MCF 10A (cell line): ENCODE results near the gene MTMR3. TPM values are rescaled to one million over a fixed set of nuclear protein-coding genes. Genes with fewer than 3 reads are reported as not detected.

Experiments used
- BruUV-seq: library from RNA; stranded (reverse); fragments of 400-500 nt; replicated peaks from 2 replicates; lab custom pipeline; 2021; lab: Mats Ljungman, UMichigan
- CTCF ChIA-PET: fragments of 300-600 bp; sonication (Branson Sonifier 250); formaldehyde crosslinking; extraction: SDS; loops from one replicate; lab custom pipeline; 2021; ENCODE audit warnings: antibody characterized with exemption, inconsistent platforms; lab: Yijun Ruan, JAX
- POLR2A ChIA-PET: fragments of 300-600, 350-650 bp; sonication (Branson Sonifier 250); formaldehyde crosslinking; extraction: SDS; loops from one replicate; lab custom pipeline; 2020; ENCODE audit warnings: antibody characterized with exemption, inconsistent platforms; lab: Yijun Ruan, JAX
- DNase-seq: peaks from one replicate; pipeline ENCODE4 v3.0.0-alpha.2; 2018; ENCODE audit not compliant: unreplicated experiment
- H3K27ac Mint-ChIP-seq: one replicate; pipeline ENCODE4 v1.8.0; 2022; ENCODE audit warnings: mild to moderate bottlenecking, low read depth, mixed read lengths; ENCODE audit not compliant: unreplicated experiment
- H3K27me3 Mint-ChIP-seq: one replicate; pipeline ENCODE4 v1.8.0; 2022; ENCODE audit warnings: mixed read lengths; ENCODE audit not compliant: insufficient read depth, unreplicated experiment
- H3K36me3 Mint-ChIP-seq: one replicate; pipeline ENCODE4 v1.8.0; 2022; ENCODE audit warnings: mild to moderate bottlenecking, moderate library complexity, mixed read lengths; ENCODE audit not compliant: insufficient read depth, unreplicated experiment
- H3K4me1 Mint-ChIP-seq: one replicate; pipeline ENCODE4 v1.8.0; 2022; ENCODE audit warnings: mixed read lengths; ENCODE audit not compliant: insufficient read depth, unreplicated experiment
- H3K4me3 Mint-ChIP-seq: one replicate; pipeline ENCODE4 v1.8.0; 2022; ENCODE audit warnings: mild to moderate bottlenecking, moderate library complexity, mixed read lengths; ENCODE audit not compliant: unreplicated experiment
- H3K9me3 Mint-ChIP-seq: one replicate; pipeline ENCODE4 v1.8.0; 2022; ENCODE audit warnings: mixed read lengths; ENCODE audit not compliant: unreplicated experiment
- intact Hi-C: fragments of 100-400 bp; cut with micrococcal nuclease; formaldehyde crosslinking; loops from 2 replicates; pipeline ENCODE4 v1.14.1; 2022
- total RNA-seq: library from RNA; stranded (reverse); gene quantifications from 2 replicates; pipeline ENCODE4 v1.2.3, GENCODE V29; 2022
- TF ChIP-seq, protein P1 (sequence below): fragments of 200-600 bp; IDR thresholded peaks from one replicate; pipeline ENCODE4 v1.8.0; 2022; ENCODE audit warnings: antibody characterized with exemption, mild to moderate bottlenecking; ENCODE audit not compliant: unreplicated experiment

Gene MTMR3
- total RNA-seq, 1 experiment from 2014 or later, result 34.4 TPM

- H3K27ac Mint-ChIP-seq, result no peak overlapping the region
- TF ChIP-seq, protein P1, sequence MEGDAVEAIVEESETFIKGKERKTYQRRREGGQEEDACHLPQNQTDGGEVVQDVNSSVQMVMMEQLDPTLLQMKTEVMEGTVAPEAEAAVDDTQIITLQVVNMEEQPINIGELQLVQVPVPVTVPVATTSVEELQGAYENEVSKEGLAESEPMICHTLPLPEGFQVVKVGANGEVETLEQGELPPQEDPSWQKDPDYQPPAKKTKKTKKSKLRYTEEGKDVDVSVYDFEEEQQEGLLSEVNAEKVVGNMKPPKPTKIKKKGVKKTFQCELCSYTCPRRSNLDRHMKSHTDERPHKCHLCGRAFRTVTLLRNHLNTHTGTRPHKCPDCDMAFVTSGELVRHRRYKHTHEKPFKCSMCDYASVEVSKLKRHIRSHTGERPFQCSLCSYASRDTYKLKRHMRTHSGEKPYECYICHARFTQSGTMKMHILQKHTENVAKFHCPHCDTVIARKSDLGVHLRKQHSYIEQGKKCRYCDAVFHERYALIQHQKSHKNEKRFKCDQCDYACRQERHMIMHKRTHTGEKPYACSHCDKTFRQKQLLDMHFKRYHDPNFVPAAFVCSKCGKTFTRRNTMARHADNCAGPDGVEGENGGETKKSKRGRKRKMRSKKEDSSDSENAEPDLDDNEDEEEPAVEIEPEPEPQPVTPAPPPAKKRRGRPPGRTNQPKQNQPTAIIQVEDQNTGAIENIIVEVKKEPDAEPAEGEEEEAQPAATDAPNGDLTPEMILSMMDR, result no peak
- POLR2A ChIA-PET, result interaction anchor here (0.6 to 1.2 kb wide), 2 partner anchors 9 to 193 kb away, joined by 3 read pairs; no protein-coding TSS in a partner anchor
- intact Hi-C loops, result no loop called here
- no peaks in the 10 kb centered on the region for H3K36me3 Mint-ChIP-seq
- H3K4me1 Mint-ChIP-seq, result peaks cover 19% of the 10 kb centered on the region
- DNase-seq, result no peak
- no TSS peak for BruUV-seq
- no peaks in the 10 kb centered on the region for H3K27me3 Mint-ChIP-seq
- CTCF ChIA-PET, result no interaction called here
- H3K4me3 Mint-ChIP-seq, result no peak overlapping the region
- no peaks in the 10 kb centered on the region for H3K9me3 Mint-ChIP-seq
Measured at GRCh38 chr22:30046716-30047363, 163.9 kb downstream of the MTMR3 start.

DNA sequence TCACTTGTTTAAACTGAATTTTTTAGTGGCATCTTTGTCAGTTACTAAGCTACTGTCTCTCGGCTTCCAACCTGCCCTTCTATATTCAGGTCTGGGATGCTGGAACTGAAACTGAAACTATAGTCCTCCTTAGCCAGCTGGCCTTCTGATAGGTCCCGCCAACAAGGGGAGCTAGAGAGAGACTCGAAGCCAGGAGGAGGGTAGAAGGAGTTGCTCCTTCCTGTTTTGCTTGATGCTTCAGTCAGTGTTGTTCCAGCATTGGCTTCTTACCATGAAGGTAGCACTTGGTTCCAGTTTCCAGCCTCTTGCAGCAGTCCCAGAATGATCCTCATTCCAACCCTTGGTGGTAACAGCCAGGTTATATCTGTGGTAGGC is 164.4 kb downstream of the MTMR3 start:
- Mint-ChIP-seq H3K9me3 (no peaks in the 10 kb centered on the region), H3K4me3 (no peak overlapping the region), H3K36me3 (no peaks in the 10 kb centered on the region), H3K27ac (no peak overlapping the region), H3K27me3 (no peaks in the 10 kb centered on the region), H3K4me1 (peaks cover 19% of the 10 kb centered on the region)
- BruUV-seq, result no TSS peak
- CTCF ChIA-PET, result interaction anchor here (1.1 kb wide), 1 partner anchor 42 kb away, joined by 4 read pairs; no protein-coding TSS in a partner anchor
- TF ChIP-seq, protein P1, result no peak
- intact Hi-C loops, result no loop called here
- POLR2A ChIA-PET, result interaction anchor here (1.2 kb wide), 1 partner anchor 9 kb away, joined by 3 read pairs; no protein-coding TSS in a partner anchor
- DNase-seq, result no peak

GRCh38 chr22:30048681-30049080 is 165.7 kb downstream of the MTMR3 start:
- BruUV-seq, result no TSS peak
- Mint-ChIP-seq H3K27ac (no peak overlapping the region), H3K36me3 (no peaks in the 10 kb centered on the region), H3K9me3 (no peaks in the 10 kb centered on the region), H3K4me1 (peaks cover 14% of the 10 kb centered on the region), H3K4me3 (no peak overlapping the region), H3K27me3 (no peaks in the 10 kb centered on the region)
- DNase-seq, result no peak
- intact Hi-C loops, result no loop called here
- CTCF ChIA-PET, result no interaction called here
- POLR2A ChIA-PET, result no interaction called here
- TF ChIP-seq, protein P1, result no peak

DNA sequence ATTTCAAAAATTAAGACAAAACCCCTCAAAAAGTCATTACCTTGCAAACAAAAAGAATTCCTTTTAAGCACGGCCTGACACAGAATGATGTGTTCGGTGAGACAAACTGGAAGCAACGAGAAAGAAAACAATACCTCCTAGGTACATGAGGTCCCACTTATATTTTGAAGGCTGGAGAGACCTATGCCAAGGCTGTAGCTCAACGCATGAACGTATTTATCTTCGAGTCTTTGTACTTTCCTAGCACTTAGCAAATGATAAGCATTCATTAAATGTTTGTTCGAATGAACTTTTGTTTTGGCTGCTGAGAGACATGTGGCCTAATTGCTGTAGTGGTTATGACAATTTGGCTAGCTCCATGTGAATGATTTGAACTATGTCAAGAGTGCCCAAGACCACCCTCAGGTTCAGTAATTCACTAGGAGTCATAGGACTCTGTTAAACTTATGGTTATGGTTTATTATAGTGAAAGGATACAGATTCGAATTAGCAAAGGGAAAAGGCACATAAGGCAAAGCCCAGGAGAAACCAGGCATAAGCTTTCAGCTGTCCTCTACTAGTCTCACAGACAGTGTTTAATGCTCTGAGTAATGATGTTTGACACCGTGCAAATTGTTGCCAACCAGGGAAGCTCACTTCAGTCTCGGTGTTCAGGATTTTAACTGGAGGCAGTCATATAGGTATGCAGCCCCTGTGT is 171.2 kb downstream of the MTMR3 start:
- CTCF ChIA-PET, result interaction anchor here (0.8 to 1.3 kb wide), 2 partner anchors 11 to 35 kb away, joined by 3 read pairs; no protein-coding TSS in a partner anchor
- intact Hi-C loops, result no loop called here
- TF ChIP-seq, protein P1, result no peak
- Mint-ChIP-seq H3K27ac (no peak overlapping the region), H3K9me3 (peaks cover 7% of the 10 kb centered on the region), H3K27me3 (no peaks in the 10 kb centered on the region), H3K4me1 (peaks cover 6% of the 10 kb centered on the region), H3K4me3 (no peak overlapping the region), H3K36me3 (no peaks in the 10 kb centered on the region)
- DNase-seq, result no peak
- POLR2A ChIA-PET, result no interaction called here
- no TSS peak for BruUV-seq
